Omental fat pad (tissue), 4 donors: ENCODE measurements around the gene ASGR1. TPM values are rescaled to one million over a fixed set of nuclear protein-coding genes. Genes with fewer than 3 reads are reported as not detected.

Source experiments
- ATAC-seq: fragments of 150-250 bp; one replicate; pipeline ENCODE4 v1.9.1; 2016; ENCODE audit warnings: mild to moderate bottlenecking, moderate library complexity; ENCODE audit not compliant: low FRiP score
- DNase-seq: peaks from one replicate; pipeline ENCODE4 v3.0.0-alpha.2; 2019; ENCODE audit warnings: low spot score
- CTCF ChIP-seq, 3 donors: fragments of 450-650 bp; IDR thresholded peaks; one replicate each; pipeline ENCODE4 v1.5.1; 2016 to 2017; ENCODE audit warnings: antibody characterized with exemption in 3 of 3, mild to moderate bottlenecking in 3 of 3, moderate library complexity in 2 of 3
- total RNA-seq, 4 donors: library from RNA; depleted of rRNA; stranded (reverse); fragments of >200 nt; gene quantifications; one replicate each; pipeline ENCODE4 v1.1.0, GENCODE V29; 2016

The ASGR1 gene
- total RNA-seq, 4 donors from 2014 or later = 0.56 to 2.5 (median 1.4) TPM

GRCh38 chr17:7223375-7223774, 44.2 kb upstream of the ASGR1 start:
- ATAC-seq = no peak
- no peak for TF ChIP-seq CTCF (IDR thresholded peaks at IDR 0.05)
- no peak for DNase-seq

GRCh38 chr17:7222972-7223292, 43.8 kb upstream of the ASGR1 start:
- DNase-seq = no peak
- no peak for TF ChIP-seq CTCF (IDR thresholded peaks at IDR 0.05)
- no peak for ATAC-seq

- no peak for TF ChIP-seq CTCF (IDR thresholded peaks at IDR 0.05)
- no peak for ATAC-seq
- no peak for DNase-seq
These were observed 43.2 kb upstream of the ASGR1 start for GRCh38 chr17:7222093-7222971.

- no peak for ATAC-seq
- DNase-seq = no peak
- TF ChIP-seq CTCF (IDR thresholded peaks at IDR 0.05) = no peak
These were observed 42.3 kb upstream of the ASGR1 start for GRCh38 chr17:7221278-7222092.

- no peak for TF ChIP-seq CTCF (IDR thresholded peaks at IDR 0.05)
- DNase-seq = no peak
- ATAC-seq = peak; percentile 32
These were observed 41.6 kb upstream of the ASGR1 start for GRCh38 chr17:7220593-7221277.

GRCh38 chr17:7219812-7220592, 40.8 kb upstream of the ASGR1 start, which contains the start of the genes ACADVL and DLG4:
Gene ACADVL (plus strand): TSS chr17:7219938. CDS start chr17:7219985, 47 bp downstream.
Gene DLG4 (minus strand): TSS chr17:7219836.
- ATAC-seq (peak; percentile 84), DNase-seq (peak; percentile 90)
- TF ChIP-seq CTCF (IDR thresholded peaks at IDR 0.05) = no peak
